NOMO-1 treated with DMSO at 0.1 percent for 48 hours (cell line): Measurements from ENCODE around the gene ATP1A4.

Experiments used
- DNase-seq: peaks from one replicate; lab custom pipeline; 2025; ENCODE audit not compliant: unreplicated experiment; lab: John Stamatoyannopoulos, UW

ATP1A4 gene

GRCh38 chr1:160204526-160205241 lies 53.3 kb downstream of the ATP1A4 start:
- peak; percentile 84 for DNase-seq

DNA sequence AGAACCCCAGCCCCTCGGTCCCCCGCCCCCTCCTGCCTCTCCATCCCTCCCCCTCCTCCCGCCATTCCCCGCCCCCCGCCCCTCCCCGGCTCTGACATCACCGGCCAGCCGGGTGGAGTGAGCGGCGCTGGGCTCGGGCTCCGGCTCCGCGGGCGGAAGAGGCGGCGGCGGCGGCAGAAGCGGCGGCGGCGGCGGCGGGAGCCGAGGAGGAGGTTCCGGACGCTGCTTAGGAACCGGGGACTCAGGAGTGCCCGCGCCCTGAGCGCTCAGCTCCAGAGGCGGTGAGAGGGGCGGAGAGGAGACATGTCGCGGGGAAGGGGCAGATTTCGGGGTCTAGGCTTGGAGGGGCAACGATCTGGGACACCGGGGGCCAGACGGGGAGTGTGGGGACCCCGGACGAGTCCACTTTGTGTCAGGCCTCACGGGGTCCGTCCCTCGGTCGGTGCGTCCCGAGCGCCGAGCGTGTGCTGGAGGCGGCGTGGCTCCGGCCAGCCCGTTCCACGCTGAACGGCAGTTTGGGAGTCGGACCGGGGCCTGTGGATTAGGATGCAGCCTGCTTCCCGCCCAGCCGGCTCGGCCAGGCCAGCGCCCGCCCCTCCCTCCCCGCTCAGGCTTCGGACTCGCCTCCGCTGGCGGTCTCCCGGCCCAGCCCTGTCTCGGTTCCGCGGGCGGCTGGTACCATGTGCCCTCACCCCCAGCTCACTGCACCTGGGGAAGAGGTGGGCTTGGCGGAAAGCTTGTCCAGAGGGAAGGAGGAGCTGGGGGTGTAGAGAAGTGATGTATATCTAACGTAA lies 54.0 kb downstream of the ATP1A4 start, which contains the start of gene PEA15:
Gene PEA15, plus strand, starts transcription at position 143 of the 794 bp plus-strand sequence. CDS start 6,161 bp downstream, outside the sequence.
- DNase-seq: peak; percentile 24

DNA sequence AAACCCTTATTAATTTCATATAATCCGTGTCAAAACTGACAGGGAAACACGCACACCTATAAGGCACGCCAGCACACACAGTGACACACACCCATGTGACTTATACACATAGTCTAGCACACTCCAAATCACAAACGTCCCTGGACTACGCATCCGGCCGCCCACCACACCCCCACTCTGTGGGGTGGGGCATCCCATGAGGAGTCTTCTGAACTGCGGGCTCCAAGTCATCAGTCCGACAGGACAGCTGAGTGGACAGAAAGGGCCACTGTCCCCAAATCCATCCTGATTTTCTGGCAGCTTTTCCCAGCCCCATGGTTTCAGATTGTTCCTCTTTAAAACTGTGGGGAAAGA lies 54.6 kb downstream of the ATP1A4 start:
- no peak for DNase-seq

DNA sequence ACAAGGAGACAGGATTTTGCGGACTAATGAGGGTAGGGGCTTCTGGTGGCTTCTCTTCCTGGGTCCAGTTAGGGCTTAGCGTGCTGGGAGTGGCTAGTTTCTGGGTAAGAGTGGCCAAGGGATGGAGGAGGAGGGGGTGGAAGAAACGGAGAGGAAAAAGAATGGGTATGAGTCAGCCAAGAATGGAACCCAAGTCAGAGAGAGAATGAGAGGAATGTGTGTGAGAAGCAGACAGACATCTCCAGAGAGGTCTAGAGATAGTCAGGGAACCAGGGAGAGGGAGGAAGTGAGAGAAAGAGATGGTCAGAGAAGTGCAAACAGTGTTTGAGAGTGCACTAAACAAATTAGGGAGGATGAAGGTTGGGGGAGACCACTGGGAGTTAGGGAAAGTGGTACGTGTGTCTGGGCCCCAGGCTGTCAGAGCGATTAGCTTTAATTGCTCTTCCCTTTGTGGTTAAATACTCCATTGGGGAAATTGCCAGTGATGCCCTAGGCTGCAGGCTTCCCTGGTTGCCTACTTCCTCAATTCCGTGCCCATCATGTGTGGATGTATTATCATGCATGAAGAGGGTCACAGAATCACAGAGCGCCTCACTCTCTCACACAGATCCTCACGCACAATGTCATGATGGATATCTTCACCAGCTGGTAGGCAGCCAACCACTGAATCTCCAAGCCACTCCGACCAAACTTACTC lies 55.2 kb downstream of the ATP1A4 start:
- DNase-seq: peak; percentile 29

DNA sequence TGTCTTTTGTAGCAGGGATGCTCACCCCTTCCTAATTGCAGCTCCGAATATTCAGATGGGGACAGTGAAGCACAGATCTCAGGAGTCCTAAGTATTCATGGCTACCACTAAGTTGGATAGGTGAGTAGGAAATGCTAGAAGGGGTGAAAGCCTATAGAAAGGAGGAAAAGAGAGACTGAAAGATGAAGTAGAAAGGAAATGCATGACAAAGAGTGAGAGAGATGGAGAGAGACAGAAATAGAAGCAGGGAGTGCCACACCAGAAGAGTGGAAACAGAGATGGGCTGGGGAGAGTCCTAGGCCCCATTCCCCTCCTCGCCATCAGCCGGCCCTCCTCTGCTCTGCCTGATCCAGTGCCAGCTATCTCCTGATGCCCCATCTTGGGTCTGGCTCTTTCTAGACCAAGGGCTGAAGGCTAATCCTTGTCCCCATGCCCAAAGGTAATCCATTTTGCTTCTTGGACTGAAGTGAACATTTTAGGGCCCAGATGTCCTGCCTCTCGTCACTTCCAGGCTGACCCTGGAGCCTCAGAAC lies 55.8 kb downstream of the ATP1A4 start:
- no peak for DNase-seq

- no peak for DNase-seq
Observed at GRCh38 chr1:160207771-160208556, 56.6 kb downstream of the ATP1A4 start.

DNA sequence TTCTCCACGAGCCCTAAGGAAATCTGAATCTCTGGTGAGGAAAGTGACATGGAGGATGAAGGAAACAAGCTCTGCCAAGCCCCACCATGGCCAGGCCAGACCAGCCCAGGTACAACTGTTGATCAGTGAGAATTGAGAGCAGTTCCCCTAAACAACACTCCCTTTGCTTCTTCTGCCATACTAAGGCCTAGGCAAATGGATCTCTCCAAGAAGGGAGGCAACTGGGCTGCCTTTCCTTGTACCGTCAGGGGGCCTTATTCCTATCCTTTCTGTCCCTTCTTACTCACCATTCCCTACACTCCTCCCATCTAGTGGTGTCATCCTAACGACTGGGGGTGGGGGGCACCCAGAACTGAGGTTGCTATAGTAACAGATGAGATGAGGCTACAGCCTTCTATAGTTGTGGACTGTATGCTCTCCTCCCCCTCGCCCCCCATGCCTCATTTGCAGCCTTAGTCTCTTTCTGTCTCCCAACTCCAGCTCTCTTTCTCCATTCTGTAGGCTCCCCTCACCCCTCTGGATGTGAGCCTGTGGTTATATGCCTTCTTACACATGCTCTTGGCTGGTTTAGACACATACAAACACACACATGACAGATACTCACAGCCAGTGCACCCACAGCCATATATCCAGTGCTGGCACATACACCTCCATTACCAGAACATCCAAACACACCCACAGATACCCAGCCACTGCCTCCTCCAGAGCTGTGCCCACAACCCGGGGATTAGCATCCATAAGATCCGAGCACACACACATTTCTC lies 57.3 kb downstream of the ATP1A4 start:
- DNase-seq: no peak

DNA sequence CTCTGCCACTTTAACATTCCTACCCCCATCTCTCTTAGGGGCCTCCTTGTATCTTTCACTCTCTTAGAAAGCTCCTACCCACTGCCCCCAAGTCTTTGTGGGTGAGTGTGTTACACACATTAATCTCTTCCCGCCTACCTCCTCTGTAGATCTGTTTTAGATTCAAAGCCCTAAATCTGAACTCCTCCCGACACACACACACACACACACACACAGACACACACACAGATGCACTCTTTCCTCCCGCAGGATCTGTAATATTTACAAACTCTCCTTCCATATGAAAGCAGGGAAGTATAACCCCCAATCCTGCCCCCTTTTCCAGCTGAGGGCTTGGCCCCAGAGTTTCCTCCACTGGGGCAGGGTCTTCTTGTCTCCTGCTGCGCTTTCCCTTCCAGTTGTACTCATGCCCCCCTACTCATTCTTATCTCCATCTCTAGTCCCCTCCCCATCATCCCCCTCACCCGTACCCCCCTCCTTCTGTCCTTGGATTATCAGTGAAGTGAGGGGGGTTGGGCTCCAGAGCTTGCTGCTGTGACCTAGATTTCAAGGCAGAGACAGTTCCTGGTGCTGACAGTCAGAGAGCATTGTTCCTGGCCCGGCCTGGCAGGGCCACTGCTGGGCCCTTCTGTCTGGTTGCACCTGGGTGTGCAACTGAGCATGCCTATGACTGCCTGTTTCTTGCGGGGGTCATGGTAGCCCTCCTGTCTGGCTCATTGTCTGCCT lies 58.1 kb downstream of the ATP1A4 start:
- DNase-seq: no peak

GRCh38 chr1:160210561-160210960 lies 59.2 kb downstream of the ATP1A4 start:
- no peak for DNase-seq

GRCh38 chr1:160211046-160211790 lies 59.8 kb downstream of the ATP1A4 start:
- DNase-seq: no peak

DNA sequence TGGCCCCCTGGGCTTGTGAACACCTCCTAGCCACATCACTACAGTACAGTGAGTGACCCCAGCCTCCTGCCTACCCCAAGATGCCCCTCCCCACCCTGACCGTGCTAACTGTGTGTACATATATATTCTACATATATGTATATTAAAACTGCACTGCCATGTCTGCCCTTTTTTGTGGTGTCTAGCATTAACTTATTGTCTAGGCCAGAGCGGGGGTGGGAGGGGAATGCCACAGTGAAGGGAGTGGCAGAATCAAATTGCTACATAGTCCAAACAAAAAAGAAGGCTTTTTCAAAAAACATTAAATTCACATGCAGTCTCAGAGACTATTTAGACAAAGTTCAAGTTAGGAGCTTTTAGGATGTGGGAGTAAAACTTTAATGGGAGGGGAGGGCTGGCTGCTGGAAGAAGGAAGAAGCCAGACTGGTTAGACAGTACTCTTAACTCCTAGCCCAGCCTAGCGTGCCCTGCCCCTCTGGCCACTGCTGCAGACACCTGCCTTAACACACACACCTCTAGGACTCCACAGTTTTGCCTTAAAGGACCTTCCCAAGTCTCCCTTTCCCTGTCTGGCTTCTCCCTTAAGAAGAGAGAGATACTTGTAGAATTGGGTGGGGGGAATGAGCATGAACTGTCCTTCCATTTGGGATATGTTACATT lies 63.2 kb downstream of the ATP1A4 start:
- DNase-seq: no peak

GRCh38 chr1:160216301-160216700 lies 64.9 kb downstream of the ATP1A4 start:
- DNase-seq: no peak

DNA sequence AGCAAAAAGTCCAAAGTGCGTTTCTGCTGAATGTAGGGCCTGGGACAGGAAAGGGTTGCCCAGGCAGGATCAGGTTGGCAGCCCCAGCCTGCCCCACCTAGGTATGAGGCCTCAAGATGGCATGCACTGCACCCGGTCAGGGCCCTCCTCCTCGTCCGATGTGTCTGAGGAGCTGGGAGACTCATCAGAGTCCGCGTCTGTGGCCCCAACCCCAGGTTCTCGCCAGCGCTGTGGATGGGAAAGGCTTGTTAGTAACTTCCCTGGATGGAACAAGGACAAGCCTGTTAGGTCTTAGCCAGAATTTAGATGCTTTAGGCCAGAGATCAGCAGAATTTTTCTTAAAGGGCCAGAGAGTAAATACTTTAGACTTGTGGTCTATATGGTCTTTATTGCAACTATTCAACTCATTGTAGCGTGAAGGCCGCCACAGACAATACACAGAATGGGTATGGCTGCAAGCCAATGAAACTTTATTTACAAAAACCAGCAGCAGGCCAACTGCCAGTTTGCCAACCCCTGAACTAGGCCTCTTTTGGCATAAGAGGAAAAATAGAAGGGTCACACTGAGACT lies 66.2 kb downstream of the ATP1A4 start:
- no peak for DNase-seq

GRCh38 chr1:160219062-160219929 lies 67.9 kb downstream of the ATP1A4 start:
- no peak for DNase-seq

- DNase-seq: no peak
Observed at GRCh38 chr1:160220301-160220700, 68.9 kb downstream of the ATP1A4 start.

DNA sequence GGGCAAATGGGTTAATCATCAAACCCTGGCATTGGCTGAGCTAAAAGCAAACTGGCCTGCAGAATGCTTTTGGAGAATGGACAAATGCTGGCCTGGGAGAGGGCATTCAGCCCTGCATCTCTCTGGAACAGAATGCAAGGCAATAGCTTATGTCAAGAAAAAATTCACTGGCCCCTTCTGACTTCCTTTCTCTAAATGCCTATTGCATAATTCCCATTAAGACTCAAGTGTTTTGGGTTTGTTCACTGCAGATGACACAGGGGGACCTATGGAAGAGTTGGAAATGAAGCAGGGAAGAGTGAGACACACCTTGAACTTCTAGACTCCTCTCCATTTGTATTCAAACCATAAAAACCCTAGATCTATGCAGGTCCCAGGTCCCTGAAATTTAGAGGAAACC lies 69.7 kb downstream of the ATP1A4 start:
- DNase-seq: no peak

DNA sequence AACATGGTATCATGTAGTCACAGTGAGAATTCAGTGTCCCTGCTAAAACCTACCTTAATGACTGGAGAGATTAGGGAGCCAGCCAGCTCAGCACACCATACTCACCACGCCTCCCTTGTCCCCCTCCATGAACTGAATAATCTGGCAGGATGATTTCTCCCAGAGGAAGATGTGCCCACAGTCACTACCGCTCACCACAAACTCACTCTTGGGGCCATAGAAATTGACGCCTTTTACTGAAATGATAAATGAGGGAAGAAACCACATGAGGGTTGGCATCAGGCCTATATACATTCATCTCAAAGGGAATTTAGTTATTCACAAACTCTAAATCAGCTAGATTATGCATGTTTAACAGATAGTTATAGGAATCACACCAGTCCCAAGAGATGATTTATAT lies 71.1 kb downstream of the ATP1A4 start:
- DNase-seq: no peak
